Esophagus (tissue), 2 donors: ENCODE measurements around the gene TJP2. TPM values are rescaled to one million over a fixed set of nuclear protein-coding genes. Genes with fewer than 3 reads are reported as not detected.
A peak's percentile ranks its signal among the peaks of the same experiment; 100 is the strongest.

ENCODE experiments used
- H3K27ac ChIP-seq, 2 donors: one replicate each; pipeline ENCODE4 v1.5.1; 2013; ENCODE audit warnings: low read depth in 2 of 2, mild to moderate bottlenecking in 2 of 2, inconsistent platforms in 1 of 2, low read length in 1 of 2, moderate library complexity in 1 of 2
- H3K27me3 ChIP-seq, 2 donors: one replicate each; pipeline ENCODE4 v1.6.1; 2013; ENCODE audit warnings: low read length in 2 of 2, control low read depth in 1 of 2, mild to moderate bottlenecking in 1 of 2; ENCODE audit not compliant: insufficient read depth in 2 of 2, control insufficient read depth in 1 of 2
- H3K36me3 ChIP-seq, 2 donors: one replicate each; pipeline ENCODE4 v1.6.1; 2013; ENCODE audit warnings: low read length in 1 of 2; ENCODE audit not compliant: control insufficient read depth in 2 of 2, insufficient read depth in 2 of 2
- H3K4me1 ChIP-seq, 2 donors: one replicate each; pipeline ENCODE4 v1.6.1; 2013; ENCODE audit warnings: low read length in 1 of 2; ENCODE audit not compliant: control insufficient read depth in 2 of 2, insufficient read depth in 2 of 2
- H3K4me3 ChIP-seq, 2 donors: one replicate each; pipeline ENCODE4 v1.5.1; 2013; ENCODE audit warnings: low read length in 2 of 2, mild to moderate bottlenecking in 2 of 2, low read depth in 1 of 2, moderate library complexity in 1 of 2
- H3K9me3 ChIP-seq, 2 donors: one replicate each; pipeline ENCODE4 v1.6.1; 2013; ENCODE audit warnings: mild to moderate bottlenecking in 2 of 2, low read depth in 1 of 2, low read length in 1 of 2, moderate library complexity in 1 of 2; ENCODE audit not compliant: control insufficient read depth in 2 of 2, insufficient read depth in 1 of 2
- WGBS, 2 donors: extraction: QIAGEN DNeasy Blood & Tissue Kit; methylation state at CpG; one replicate each; pipeline ENCODE4 v1.1.7; 2013; 5-methylcytosine and 5-hydroxymethylcytosine counted together
- polyA plus RNA-seq, 2 donors: library from polyadenylated mRNA; stranded (reverse); fragments of 200-250 nt; gene quantifications; one replicate each; pipeline ENCODE4 v1.2.3, GENCODE V29; 2013
- donor health status: healthy with polysubstance abuse.
- donor health status: Bipolar disorder and iron deficiency.

TJP2 gene
- polyA plus RNA-seq, 2 donors, result 61.5 to 63.9 TPM

DNA sequence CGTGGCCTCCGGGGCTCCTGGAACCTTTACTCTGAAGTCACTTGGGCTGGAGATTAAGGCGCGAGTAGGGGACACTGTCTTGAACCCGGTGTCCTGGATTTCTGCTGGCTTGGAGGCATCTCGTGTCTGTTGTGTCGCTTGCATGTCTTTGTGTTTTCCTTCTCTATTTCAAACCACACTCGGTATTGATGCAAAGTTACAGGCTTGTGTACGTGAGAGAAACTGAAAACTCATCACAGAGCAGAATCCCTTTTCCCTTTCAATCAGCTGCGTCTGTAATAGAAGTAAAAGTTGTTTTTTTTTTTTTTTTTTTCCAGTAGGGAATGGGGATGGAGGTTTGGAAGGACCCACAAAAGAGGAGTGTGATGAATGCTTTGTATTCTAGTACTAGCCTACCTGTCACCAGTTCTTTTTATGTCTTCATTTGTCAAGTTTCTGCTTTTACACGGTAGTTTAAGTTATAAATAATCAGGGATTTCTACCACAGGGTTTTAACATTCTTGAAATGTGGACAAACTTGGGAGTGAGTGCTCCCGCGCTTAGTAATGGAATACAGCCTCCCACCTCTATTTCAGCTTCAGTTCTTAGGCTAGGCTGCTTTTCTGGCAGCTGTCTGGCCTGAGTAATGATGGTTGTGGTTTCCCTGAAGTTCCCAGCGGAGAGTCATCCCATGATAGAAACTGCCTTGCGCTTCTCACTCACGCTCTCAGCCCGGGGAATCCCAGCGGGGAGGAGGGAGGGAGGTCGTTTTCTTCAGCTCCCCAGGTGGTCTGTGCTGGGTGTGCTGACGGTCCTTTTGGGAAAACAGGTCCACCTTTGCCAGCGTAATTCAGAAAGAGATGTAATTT is 763 bp downstream of the TJP2 start:
- peaks cover 4 to 10% of the 10 kb centered on the region in 2 donors for H3K4me1 ChIP-seq
- 8 to 19% methylated on average over 21 of the region's 21 CpGs for WGBS, 2 donors
- H3K27me3 ChIP-seq, result no peaks in the 10 kb centered on the region

DNA sequence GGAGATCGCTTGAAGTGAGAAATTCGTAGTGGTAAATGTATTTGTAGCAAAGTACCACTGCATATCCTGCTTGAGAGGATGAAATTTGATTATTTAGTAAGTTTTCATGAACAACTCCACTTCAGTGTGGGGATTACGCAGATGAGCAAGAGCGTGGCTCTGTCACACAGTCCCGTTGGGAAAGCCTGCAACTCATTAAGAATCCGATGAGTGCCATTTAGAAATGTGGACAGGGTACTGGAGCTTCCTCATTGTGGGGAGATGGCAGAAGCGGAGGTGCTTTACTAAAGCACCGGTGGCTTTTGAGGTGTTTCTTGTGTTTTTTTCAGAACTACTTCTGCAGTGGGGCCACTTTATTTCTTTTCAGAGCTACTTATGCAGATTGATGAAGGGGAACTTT is 1.4 kb downstream of the TJP2 start:
- Histone ChIP-seq H3K4me3 (peak overlapping the region in 1 of 2 donors; percentile 59), H3K36me3 (no peaks in the 10 kb centered on the region), H3K27me3 (no peaks in the 10 kb centered on the region), H3K27ac (peak overlapping the region in 1 of 2 donors; percentile 63), H3K9me3 (no peaks in the 10 kb centered on the region), H3K4me1 (peaks cover 4 to 10% of the 10 kb centered on the region in 2 donors)
- WGBS, 2 donors, result 64 to 66% methylated on average over 8 of the region's 8 CpGs

More for the DNA sequence above, 763 bp downstream of the TJP2 start:
- Histone ChIP-seq H3K27ac (peak overlapping the region; percentile 56 to 63), H3K36me3 (no peaks in the 10 kb centered on the region), H3K4me3 (peak overlapping the region; percentile 59 to 77), H3K9me3 (no peaks in the 10 kb centered on the region)

DNA sequence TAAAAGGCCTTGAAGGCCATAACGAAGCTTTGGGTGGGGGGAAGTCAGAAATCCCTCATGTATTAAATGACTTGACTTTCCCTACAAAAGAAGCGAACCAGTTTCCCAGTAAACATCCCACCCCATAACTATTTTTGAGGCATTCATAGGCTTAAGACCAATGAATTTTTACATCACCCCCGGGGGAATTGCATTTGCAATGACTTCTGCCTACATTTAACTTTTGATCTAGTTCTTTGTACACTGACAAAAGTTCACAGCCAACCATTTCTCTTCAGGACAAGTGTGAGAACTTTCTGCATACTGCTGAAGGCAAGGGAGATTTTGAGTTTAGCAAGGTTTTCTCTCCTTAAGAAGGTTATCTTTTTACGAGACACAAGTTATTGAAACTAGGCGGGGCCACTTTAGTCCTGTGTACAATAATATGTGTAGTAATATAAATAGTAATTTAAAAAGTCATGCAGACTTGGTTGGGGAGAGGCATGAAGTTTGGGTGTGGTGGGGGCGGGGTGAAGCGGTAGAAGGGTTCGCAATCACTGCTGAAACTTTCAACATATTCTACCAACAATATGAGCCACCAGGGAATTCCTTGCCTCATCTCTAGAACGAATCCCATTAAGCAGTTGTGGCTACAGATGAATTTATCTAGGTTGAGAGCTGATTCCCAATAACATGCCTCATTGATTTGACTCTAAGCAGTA is 2.5 kb downstream of the TJP2 start:
- 70 to 79% methylated on average over 9 of the region's 9 CpGs for WGBS, 2 donors
- Histone ChIP-seq H3K4me1 (peaks cover 4 to 10% of the 10 kb centered on the region in 2 donors), H3K27ac (peak overlapping the region; percentile 30 to 41), H3K36me3 (no peaks in the 10 kb centered on the region), H3K4me3 (no peak overlapping the region), H3K9me3 (no peaks in the 10 kb centered on the region), H3K27me3 (no peaks in the 10 kb centered on the region)

DNA sequence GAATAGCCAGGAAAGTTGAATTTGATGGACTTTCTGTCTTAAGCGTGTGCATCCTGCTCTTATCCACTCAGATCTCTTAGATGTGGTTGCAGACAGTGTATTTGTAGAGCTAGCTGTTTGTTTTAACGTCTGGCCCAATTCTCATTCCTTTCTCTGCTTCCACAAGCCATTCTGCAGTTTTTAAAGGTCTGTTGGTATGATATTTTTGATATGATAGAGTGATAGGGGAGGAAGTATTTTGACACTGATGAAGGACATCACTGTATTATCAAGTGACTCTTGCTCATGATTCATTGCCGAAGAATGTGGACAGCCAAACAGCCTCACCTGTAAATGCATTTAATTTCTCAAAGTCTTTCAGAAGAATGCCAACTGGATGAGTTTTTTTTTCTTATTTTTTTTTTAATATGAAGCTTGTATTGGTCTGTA is 4.5 kb downstream of the TJP2 start:
- H3K4me3 ChIP-seq, result no peak overlapping the region
- H3K27ac ChIP-seq, result no peak overlapping the region
- 37 to 51% methylated on average over 3 of the region's 3 CpGs for WGBS, 2 donors
- H3K36me3 ChIP-seq, result no peaks in the 10 kb centered on the region
- no peaks in the 10 kb centered on the region for H3K9me3 ChIP-seq
- no peaks in the 10 kb centered on the region for H3K27me3 ChIP-seq
- peaks cover 3 to 8% of the 10 kb centered on the region in 2 donors for H3K4me1 ChIP-seq

DNA sequence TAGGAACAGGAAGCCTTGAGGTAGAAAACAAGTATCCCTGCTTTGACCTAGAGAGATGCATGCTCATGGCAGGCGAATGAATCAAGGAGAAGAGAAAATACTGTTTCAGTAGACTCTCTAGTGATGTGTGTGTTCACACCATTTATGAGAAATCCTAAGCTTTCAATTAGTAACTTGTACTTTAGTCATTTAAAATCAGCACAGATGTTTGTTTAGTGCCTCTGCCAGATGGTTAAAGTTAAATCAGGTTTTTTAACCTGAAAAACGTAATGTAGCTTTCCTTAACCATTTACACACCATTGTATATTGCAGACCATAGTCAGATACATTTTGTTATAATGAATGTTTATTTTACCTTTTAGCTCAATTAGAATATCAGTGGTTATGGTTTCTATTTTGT is 5.0 kb downstream of the TJP2 start:
- Histone ChIP-seq H3K36me3 (no peaks in the 10 kb centered on the region), H3K9me3 (no peaks in the 10 kb centered on the region), H3K27ac (no peak overlapping the region), H3K27me3 (no peaks in the 10 kb centered on the region), H3K4me1 (peaks cover 0 to 6% of the 10 kb centered on the region in 2 donors), H3K4me3 (no peak overlapping the region)
- 57 to 58% methylated on average over 2 of the region's 2 CpGs for WGBS, 2 donors

DNA sequence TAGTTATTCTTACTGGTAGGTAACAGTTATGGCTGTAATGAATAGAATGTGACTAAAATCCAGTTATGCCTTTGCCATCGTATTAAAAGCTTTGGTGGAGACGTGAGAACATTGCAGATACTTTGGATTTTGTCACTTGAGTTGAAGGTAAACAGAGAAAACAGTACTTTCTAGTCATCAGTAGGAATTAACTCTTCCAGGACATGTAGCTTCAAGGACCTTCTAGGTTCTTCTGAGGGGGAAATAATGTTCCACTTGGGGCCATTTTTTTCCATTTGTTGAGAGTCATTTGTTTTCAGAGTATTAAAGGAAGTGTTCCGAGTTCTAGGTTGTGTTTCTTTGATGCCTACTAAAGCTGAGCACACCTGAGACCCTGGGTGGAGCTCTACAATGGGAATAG is 6.1 kb downstream of the TJP2 start:
- Histone ChIP-seq H3K9me3 (no peaks in the 10 kb centered on the region), H3K36me3 (no peaks in the 10 kb centered on the region), H3K4me1 (peaks cover 0 to 3% of the 10 kb centered on the region in 2 donors), H3K4me3 (no peak overlapping the region), H3K27ac (peak overlapping the region; percentile 47 to 73), H3K27me3 (no peaks in the 10 kb centered on the region)
- 72 to 83% methylated on average over 3 of the region's 3 CpGs for WGBS, 2 donors

DNA sequence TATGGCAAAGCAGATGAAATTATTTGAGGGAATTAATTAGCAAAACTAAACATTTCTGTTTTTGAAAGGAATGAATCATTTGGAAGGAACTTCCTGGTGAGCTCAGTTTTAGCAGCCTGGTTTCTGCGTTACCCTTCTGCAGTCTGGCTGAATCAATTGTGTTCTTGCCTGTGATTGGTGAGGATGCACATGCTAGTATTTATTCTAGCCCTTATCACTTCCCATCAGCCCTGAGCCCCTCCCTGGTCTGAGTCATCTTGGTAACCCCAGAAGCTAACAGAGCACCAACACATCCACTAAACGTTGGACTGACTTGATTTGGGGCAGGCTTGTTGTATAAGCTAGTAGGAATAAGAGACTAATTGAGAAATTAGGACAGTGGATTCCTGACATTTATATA is 6.6 kb downstream of the TJP2 start:
- H3K27ac ChIP-seq, result peak overlapping the region in 1 of 2 donors; percentile 73
- H3K36me3 ChIP-seq, result no peaks in the 10 kb centered on the region
- H3K27me3 ChIP-seq, result no peaks in the 10 kb centered on the region
- no peaks in the 10 kb centered on the region for H3K9me3 ChIP-seq
- H3K4me3 ChIP-seq, result no peak overlapping the region
- peaks cover 0 to 3% of the 10 kb centered on the region in 2 donors for H3K4me1 ChIP-seq
- 5 to 15% methylated on average over 2 of the region's 2 CpGs for WGBS, 2 donors

DNA sequence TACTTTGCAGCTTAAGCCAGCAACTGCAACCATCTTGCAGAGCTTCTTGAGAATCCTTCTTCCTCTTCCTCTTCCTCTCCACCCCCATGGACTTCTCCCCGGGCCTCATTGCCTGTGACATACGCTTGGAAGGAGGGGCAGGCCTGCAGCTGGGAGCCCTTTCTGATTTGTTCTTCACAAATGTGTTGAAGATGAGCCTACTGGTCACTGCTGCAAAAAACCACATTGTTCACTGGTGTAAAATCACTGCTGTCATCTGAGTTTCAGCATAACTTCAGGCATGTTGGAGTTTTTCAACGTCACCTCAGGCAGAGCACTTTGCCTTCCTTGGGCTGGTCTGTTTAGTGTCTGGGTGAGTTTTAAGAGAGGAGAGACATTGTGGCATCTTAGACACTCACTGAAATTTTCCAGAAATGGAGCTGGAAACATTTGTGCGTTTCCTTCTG is 7.9 kb downstream of the TJP2 start:
- peak overlapping the region in 1 of 2 donors; percentile 31 for H3K27ac ChIP-seq
- H3K4me3 ChIP-seq, result no peak overlapping the region
- H3K27me3 ChIP-seq, result no peaks in the 10 kb centered on the region
- peaks cover 0 to 2% of the 10 kb centered on the region in 2 donors for H3K4me1 ChIP-seq
- H3K36me3 ChIP-seq, result no peaks in the 10 kb centered on the region
- 70 to 71% methylated on average over 4 of the region's 4 CpGs for WGBS, 2 donors
- no peaks in the 10 kb centered on the region for H3K9me3 ChIP-seq

DNA sequence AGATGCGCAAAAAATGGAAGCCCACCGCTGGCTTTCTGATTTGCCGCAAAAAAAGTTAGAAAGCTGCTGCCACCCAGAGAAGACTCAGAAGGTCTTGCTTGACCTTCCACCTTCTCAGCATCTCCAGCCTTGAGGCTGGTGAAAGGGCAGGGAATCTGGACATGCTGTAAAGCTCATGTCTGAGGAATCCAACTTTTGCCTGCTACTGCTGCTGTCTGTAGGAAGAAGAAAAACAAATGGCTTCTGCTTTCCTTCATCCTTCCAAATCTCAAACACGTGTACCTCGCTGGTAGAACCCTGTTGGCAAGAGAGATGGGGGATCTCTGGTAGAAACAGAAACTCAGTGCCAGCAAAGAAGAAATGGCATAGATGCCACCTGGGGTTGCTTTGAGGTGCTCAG is 10.2 kb downstream of the TJP2 start:
- WGBS, 2 donors, result 93 to 94% methylated on average over 5 of the region's 5 CpGs
- no peaks in the 10 kb centered on the region for H3K27me3 ChIP-seq
- H3K27ac ChIP-seq, result no peak overlapping the region
- no peaks in the 10 kb centered on the region for H3K4me1 ChIP-seq
- H3K9me3 ChIP-seq, result no peaks in the 10 kb centered on the region
- H3K36me3 ChIP-seq, result no peaks in the 10 kb centered on the region
- no peak overlapping the region for H3K4me3 ChIP-seq
